HFFc6 (cell line): ENCODE data around the gene FLOT2. TPM values are rescaled to one million over a fixed set of nuclear protein-coding genes. Genes with fewer than 3 reads are reported as not detected.

Experiments used
- DNase-seq: peaks from one replicate; pipeline ENCODE4 v3.0.0-alpha.2; 2018
- H3K27ac Mint-ChIP-seq: 2 replicates; pipeline ENCODE4 v1.8.0; 2020; ENCODE audit warnings: mild to moderate bottlenecking, mixed read lengths
- H3K27me3 Mint-ChIP-seq: 2 replicates; pipeline ENCODE4 v1.8.0; 2021; ENCODE audit warnings: mild to moderate bottlenecking, moderate library complexity, mixed read lengths; ENCODE audit not compliant: insufficient read depth
- H3K36me3 Mint-ChIP-seq: 2 replicates; pipeline ENCODE4 v1.8.0; 2021; ENCODE audit warnings: low read depth, mixed read lengths
- H3K4me1 Mint-ChIP-seq: 2 replicates; pipeline ENCODE4 v1.8.0; 2020; ENCODE audit warnings: low read depth, mixed read lengths
- H3K4me3 Mint-ChIP-seq: 2 replicates; pipeline ENCODE4 v1.8.0; 2020; ENCODE audit warnings: mild to moderate bottlenecking, moderate library complexity, mixed read lengths
- H3K9me3 Mint-ChIP-seq: 2 replicates; pipeline ENCODE4 v1.8.0; 2020; ENCODE audit warnings: mild to moderate bottlenecking, mixed read lengths
- total RNA-seq, 6 experiments: library from RNA; stranded (reverse); fragmentation: NEBNext Ultra II Directional; extraction: Animal tissue kit (Norgen Biotek cat#: 25700); gene quantifications; 2 replicates in 1 of 6; 3 replicates in 5 of 6; pipeline ENCODE4 v1.2.3, GENCODE V29; 2021
- TF ChIP-seq, protein P1 (sequence below): fragments of 200-600 bp; sonication (generic); IDR thresholded peaks from 2 replicates; pipeline ENCODE4 v1.5.0; 2021; ENCODE audit warnings: antibody characterized with exemption, mild to moderate bottlenecking

Gene FLOT2
- total RNA-seq, 6 experiments from 2014 or later: 46.7 to 85.7 (median 77.9) TPM

- peaks cover 3% of the 10 kb centered on the region; the same call in 1 of the 2 replicates for H3K27me3 Mint-ChIP-seq
- H3K36me3 Mint-ChIP-seq: peaks cover 34% of the 10 kb centered on the region
- TF ChIP-seq, protein P1, sequence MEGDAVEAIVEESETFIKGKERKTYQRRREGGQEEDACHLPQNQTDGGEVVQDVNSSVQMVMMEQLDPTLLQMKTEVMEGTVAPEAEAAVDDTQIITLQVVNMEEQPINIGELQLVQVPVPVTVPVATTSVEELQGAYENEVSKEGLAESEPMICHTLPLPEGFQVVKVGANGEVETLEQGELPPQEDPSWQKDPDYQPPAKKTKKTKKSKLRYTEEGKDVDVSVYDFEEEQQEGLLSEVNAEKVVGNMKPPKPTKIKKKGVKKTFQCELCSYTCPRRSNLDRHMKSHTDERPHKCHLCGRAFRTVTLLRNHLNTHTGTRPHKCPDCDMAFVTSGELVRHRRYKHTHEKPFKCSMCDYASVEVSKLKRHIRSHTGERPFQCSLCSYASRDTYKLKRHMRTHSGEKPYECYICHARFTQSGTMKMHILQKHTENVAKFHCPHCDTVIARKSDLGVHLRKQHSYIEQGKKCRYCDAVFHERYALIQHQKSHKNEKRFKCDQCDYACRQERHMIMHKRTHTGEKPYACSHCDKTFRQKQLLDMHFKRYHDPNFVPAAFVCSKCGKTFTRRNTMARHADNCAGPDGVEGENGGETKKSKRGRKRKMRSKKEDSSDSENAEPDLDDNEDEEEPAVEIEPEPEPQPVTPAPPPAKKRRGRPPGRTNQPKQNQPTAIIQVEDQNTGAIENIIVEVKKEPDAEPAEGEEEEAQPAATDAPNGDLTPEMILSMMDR: no peak
- DNase-seq: no peak
- H3K27ac Mint-ChIP-seq: no peak overlapping the region; the same call in 1 of the 2 replicates
- peaks cover 4% of the 10 kb centered on the region; the same call in 1 of the 2 replicates for H3K9me3 Mint-ChIP-seq
- H3K4me1 Mint-ChIP-seq: peaks cover 42% of the 10 kb centered on the region
- no peak overlapping the region for H3K4me3 Mint-ChIP-seq
These were observed 13.0 kb upstream of the FLOT2 start for GRCh38 chr17:28910534-28910933.

- H3K4me3 Mint-ChIP-seq: peak overlapping the region; percentile 46
- peak; percentile 61 for DNase-seq
- peak overlapping the region; percentile 82 for H3K27ac Mint-ChIP-seq
- peaks cover 3% of the 10 kb centered on the region; the same call in 1 of the 2 replicates for H3K27me3 Mint-ChIP-seq
- TF ChIP-seq, protein P1: no peak
- H3K9me3 Mint-ChIP-seq: no peaks in the 10 kb centered on the region
- H3K36me3 Mint-ChIP-seq: peaks cover 17% of the 10 kb centered on the region
- peaks cover 31% of the 10 kb centered on the region for H3K4me1 Mint-ChIP-seq
These were observed 11.2 kb upstream of the FLOT2 start for GRCh38 chr17:28908640-28909167.

GRCh38 chr17:28907709-28908475 is 10.4 kb upstream of the FLOT2 start:
- peaks cover 31% of the 10 kb centered on the region for H3K4me1 Mint-ChIP-seq
- H3K27ac Mint-ChIP-seq: peak overlapping the region; percentile 48
- no peak for DNase-seq
- no peak overlapping the region for H3K4me3 Mint-ChIP-seq
- no peaks in the 10 kb centered on the region for H3K9me3 Mint-ChIP-seq
- peaks cover 14% of the 10 kb centered on the region for H3K36me3 Mint-ChIP-seq
- TF ChIP-seq, protein P1: no peak
- peaks cover 5% of the 10 kb centered on the region for H3K27me3 Mint-ChIP-seq

DNA sequence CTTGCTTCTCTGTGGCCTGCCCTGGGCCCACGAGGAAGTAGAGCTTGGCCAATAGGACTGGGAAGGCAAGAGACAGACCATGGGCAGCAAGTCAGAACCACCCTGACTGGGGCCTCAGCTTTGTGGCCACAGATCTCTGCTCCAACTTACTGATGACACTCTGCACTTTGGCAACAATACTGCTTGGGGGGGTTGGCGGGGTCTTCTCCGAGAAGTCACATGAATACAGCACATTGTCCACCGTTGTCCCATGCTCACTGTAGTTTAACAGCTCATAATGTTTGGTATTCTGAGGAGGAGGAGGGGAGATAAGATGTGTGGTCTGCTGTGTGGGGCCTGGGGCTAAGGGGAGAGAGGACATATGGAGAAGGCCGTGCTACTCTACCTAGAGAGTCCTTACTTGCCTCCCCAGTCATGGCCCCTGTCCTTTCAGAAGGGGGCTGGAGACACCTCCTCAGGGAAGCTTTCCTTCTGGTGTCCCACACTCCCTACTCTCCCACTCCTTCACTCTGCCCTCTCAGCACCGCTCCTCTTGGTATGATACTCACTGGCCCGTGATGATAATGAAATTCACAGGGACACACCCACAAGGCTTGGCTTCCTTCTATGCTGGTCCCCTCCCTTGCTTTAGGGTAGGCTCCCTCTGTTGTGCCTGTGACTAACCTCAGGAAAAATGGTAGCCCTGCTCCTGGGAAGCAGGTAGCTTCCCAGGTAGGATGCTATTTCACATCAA is 9.3 kb upstream of the FLOT2 start:
- no peaks in the 10 kb centered on the region for H3K9me3 Mint-ChIP-seq
- peaks cover 9% of the 10 kb centered on the region for H3K27me3 Mint-ChIP-seq
- H3K27ac Mint-ChIP-seq: no peak overlapping the region
- DNase-seq: no peak
- TF ChIP-seq, protein P1: no peak
- peaks cover 14% of the 10 kb centered on the region for H3K36me3 Mint-ChIP-seq
- peaks cover 37% of the 10 kb centered on the region for H3K4me1 Mint-ChIP-seq
- H3K4me3 Mint-ChIP-seq: no peak overlapping the region

DNA sequence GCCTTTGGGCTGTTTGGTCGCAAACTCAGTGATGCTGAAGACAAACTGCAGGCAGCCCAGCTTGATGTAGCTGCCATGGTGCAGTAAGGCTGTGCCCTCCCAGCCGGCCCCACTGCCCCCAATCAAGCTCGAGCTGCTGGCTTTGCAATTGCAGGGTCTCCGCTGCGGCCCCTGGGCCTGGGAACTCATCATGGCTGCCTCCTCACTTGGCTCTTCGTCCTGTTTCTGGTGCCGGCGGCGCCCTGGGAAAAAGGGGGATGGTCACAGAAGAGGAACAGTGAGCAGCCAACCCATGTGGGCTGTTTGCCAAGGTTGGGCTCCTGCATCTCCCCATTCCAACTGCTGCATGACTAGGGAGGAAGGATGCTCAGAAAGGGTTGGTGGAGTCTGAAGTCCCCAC is 8.7 kb upstream of the FLOT2 start:
- TF ChIP-seq, protein P1: no peak
- Mint-ChIP-seq H3K27ac (no peak overlapping the region), H3K36me3 (peaks cover 14% of the 10 kb centered on the region), H3K27me3 (peaks cover 9% of the 10 kb centered on the region), H3K4me3 (no peak overlapping the region), H3K4me1 (peaks cover 41% of the 10 kb centered on the region), H3K9me3 (no peaks in the 10 kb centered on the region)
- no peak for DNase-seq
